VCaP (cell line): ENCODE measurements around the gene ZBTB20.

ENCODE experiments used
- H3K27ac ChIP-seq: fragments of 450-650 bp; 2 replicates; pipeline ENCODE4 v1.5.1; 2017
- TF ChIP-seq, protein P1 (sequence below): fragments of 450-650 bp; conservative IDR thresholded peaks from 2 replicates; pipeline ENCODE4 v1.5.1; 2017; ENCODE audit warnings: mild to moderate bottlenecking, moderate library complexity

The ZBTB20 gene

DNA sequence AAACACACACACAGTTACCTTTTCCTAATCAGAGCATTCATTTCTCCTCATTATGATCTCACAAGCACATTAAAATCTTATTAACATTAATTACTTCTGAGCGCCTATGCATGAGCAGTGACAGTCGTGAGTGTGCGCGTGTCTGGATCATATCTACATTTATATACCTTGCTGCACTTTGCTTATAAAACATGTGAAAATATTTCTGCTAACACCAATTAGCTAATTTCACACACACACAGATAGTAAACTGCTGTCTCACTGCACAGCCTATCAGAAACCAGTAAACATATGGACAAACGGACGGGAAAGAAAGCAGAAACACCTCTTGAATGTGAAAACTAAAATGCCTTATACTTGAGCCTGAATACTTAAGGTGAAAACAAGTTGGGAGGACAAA, 64.8 kb downstream of the ZBTB20 start:
- no peak overlapping the region for H3K27ac ChIP-seq

DNA sequence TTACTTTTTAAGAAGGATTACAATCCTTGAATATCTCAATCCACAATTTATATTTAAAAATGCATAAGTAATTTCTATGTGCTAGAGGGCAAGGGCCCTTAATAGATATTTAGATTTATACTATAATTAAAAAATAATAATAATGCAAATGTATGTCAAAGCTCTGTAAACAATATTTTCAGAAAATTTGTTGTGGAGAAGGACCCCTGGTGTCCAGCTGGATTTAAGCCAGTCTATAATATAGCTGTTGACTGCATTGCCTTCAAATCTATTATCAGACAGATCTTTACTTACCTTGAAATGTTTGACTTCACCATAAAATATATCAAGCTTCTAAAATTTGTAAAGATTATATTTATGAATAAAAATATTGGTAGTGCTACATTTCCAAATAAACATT, 65.6 kb downstream of the ZBTB20 start:
- TF ChIP-seq, protein P1, sequence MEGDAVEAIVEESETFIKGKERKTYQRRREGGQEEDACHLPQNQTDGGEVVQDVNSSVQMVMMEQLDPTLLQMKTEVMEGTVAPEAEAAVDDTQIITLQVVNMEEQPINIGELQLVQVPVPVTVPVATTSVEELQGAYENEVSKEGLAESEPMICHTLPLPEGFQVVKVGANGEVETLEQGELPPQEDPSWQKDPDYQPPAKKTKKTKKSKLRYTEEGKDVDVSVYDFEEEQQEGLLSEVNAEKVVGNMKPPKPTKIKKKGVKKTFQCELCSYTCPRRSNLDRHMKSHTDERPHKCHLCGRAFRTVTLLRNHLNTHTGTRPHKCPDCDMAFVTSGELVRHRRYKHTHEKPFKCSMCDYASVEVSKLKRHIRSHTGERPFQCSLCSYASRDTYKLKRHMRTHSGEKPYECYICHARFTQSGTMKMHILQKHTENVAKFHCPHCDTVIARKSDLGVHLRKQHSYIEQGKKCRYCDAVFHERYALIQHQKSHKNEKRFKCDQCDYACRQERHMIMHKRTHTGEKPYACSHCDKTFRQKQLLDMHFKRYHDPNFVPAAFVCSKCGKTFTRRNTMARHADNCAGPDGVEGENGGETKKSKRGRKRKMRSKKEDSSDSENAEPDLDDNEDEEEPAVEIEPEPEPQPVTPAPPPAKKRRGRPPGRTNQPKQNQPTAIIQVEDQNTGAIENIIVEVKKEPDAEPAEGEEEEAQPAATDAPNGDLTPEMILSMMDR, result no peak

More for the DNA sequence above, 64.8 kb downstream of the ZBTB20 start:
- TF ChIP-seq, protein P1, result no peak

GRCh38 chr3:115077501-115078250, 69.4 kb downstream of the ZBTB20 start:
- TF ChIP-seq, protein P1, result no peak
- H3K27ac ChIP-seq, result no peak overlapping the region

More for the DNA sequence above, 65.6 kb downstream of the ZBTB20 start:
- no peak overlapping the region for H3K27ac ChIP-seq

DNA sequence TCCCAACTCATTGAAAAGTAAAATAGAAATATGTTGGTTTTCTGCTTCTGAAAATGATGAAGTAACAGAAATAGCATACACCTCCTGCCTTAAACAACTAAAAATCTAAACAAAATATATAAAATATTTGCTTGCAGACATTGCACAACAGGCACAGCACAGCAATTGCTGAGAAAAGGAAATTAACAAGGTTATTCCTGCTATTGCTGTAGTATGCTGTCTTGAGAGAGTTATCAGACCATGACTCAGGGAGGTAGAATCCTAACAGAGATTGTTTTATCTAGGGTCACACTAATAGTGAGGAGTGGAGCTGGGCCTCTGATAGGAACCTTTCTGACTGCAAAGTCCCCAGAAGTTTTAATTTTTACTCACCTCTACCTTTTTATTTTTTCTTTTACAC, 72.6 kb downstream of the ZBTB20 start:
- H3K27ac ChIP-seq, result no peak overlapping the region
- TF ChIP-seq, protein P1, result no peak

DNA sequence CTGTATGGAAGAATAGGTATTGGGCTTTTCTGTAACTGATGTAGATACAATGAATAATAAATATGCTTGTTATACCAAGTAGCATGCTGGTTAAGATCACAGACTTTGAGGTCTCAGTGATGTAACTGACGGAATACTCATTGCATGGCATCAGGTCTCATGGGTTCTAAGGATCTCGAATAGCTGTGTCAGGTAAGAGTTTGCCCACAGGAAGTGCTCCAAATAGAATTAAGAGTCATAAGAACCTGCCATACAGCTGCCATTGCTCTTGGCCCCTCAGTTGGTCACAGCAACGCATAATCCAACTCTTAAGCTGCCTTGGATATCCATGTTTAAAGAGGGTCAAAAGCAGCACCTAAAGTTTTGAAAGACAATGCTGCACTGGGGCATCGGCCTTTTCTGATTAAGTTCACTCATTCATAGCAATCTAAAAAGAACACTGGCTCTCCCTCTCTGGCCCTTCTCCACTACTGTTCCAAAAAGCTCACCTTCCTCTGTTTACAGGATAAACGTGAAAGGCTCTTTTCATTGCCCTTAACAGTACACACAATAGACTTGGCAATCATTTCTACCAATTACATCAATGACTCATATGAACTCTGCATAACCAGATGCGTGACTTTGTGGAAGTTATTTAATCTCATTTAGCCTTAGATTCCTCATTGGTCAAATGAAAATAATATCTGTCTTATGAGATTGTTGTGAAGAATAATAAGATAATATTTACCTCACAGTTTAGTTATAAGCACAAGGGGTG, 74.6 kb downstream of the ZBTB20 start:
- no peak overlapping the region for H3K27ac ChIP-seq
- TF ChIP-seq, protein P1, result no peak

GRCh38 chr3:115071601-115072000, 75.5 kb downstream of the ZBTB20 start:
- no peak overlapping the region for H3K27ac ChIP-seq
- TF ChIP-seq, protein P1, result no peak

- no peak overlapping the region for H3K27ac ChIP-seq
- TF ChIP-seq, protein P1, result no peak
These were observed 75.9 kb downstream of the ZBTB20 start for GRCh38 chr3:115071166-115071565.
